HEK293 (cell line): ENCODE measurements around the gene SCN8A.

Experiments used
- CTCF ChIA-PET: fragments of 350-600 bp; formaldehyde crosslinking; extraction: SDS; loops from one replicate; lab custom pipeline; 2021; ENCODE audit warnings: antibody characterized with exemption; lab: Yijun Ruan, JAX
- POLR2A ChIA-PET: fragments of 300-600 bp; formaldehyde crosslinking; extraction: SDS; loops from one replicate; lab custom pipeline; 2020; ENCODE audit warnings: antibody characterized with exemption, inconsistent platforms; lab: Yijun Ruan, JAX
- H3K27ac ChIP-seq: fragments of 200-500 bp; sonication (Bioruptor generic); 2 replicates; pipeline ENCODE4 v1.5.1; 2014; ENCODE audit warnings: low read depth, low read length, control low read depth, inconsistent platforms; ENCODE audit errors: extremely low read depth
- H3K36me3 ChIP-seq, 2 experiments: fragments of 200-500 bp in 1 of 2; sonication (Bioruptor generic) in 1 of 2; 1 replicate in 1 of 2; 2 replicates in 1 of 2; pipeline ENCODE4 v1.5.1; 2014 to 2017; ENCODE audit warnings: inconsistent platforms in 2 of 2, low read length in 2 of 2; ENCODE audit not compliant: control insufficient read depth in 2 of 2, insufficient read depth in 1 of 2
- H3K4me1 ChIP-seq: fragments of 200-500 bp; sonication (Bioruptor generic); 2 replicates; pipeline ENCODE4 v1.5.1; 2014; ENCODE audit warnings: mild to moderate bottlenecking, low read length, inconsistent platforms; ENCODE audit not compliant: control insufficient read depth, insufficient read depth
- H3K4me3 ChIP-seq: 2 replicates; pipeline ENCODE4 v1.5.1; 2011; ENCODE audit warnings: low read depth, mild to moderate bottlenecking, control low read depth, low read length, moderate library complexity
- H3K9me3 ChIP-seq: fragments of 200-500 bp; sonication (Bioruptor generic); 2 replicates; pipeline ENCODE4 v1.5.1; 2014; ENCODE audit warnings: low read depth, low read length, inconsistent platforms; ENCODE audit not compliant: control insufficient read depth, insufficient read depth
- BCL11A ChIP-seq: fragments of 450-650 bp; formaldehyde crosslinking; IDR thresholded peaks from 2 replicates; pipeline ENCODE4 v1.5.1; 2016; ENCODE audit warnings: low read depth, missing biosample characterization, missing genetic modification characterization
- BCL6B ChIP-seq: fragments of 450-650 bp; formaldehyde crosslinking; IDR thresholded peaks from 2 replicates; pipeline ENCODE4 v1.5.1; 2017; ENCODE audit warnings: missing biosample characterization, missing genetic modification characterization
- CTCF ChIP-seq: fragments of 450-650 bp; formaldehyde crosslinking; IDR thresholded peaks from 2 replicates; pipeline ENCODE4 v1.5.1; 2016; ENCODE audit warnings: missing biosample characterization, missing genetic modification characterization
- ELK4 ChIP-seq: IDR thresholded peaks from 2 replicates; pipeline ENCODE4 v1.6.1; 2011; ENCODE audit warnings: mild to moderate bottlenecking, low read depth, low read length, borderline replicate concordance
- PRDM10 ChIP-seq: fragments of 450-650 bp; formaldehyde crosslinking; IDR thresholded peaks from 2 replicates; pipeline ENCODE4 v1.5.1; 2016; ENCODE audit warnings: missing biosample characterization, missing genetic modification characterization
- SALL2 ChIP-seq: fragments of 450-650 bp; formaldehyde crosslinking; IDR thresholded peaks from 2 replicates; pipeline ENCODE4 v1.5.0; 2017; ENCODE audit warnings: missing biosample characterization, mild to moderate bottlenecking, missing genetic modification characterization, borderline replicate concordance
- TCF7L2 ChIP-seq: IDR thresholded peaks from 2 replicates; pipeline ENCODE4 v1.6.1; 2011; ENCODE audit warnings: low read depth, mild to moderate bottlenecking, inconsistent platforms, low read length, moderate library complexity, borderline replicate concordance
- ZNF223 ChIP-seq: fragments of 450-650 bp; formaldehyde crosslinking; IDR thresholded peaks from 2 replicates; pipeline ENCODE4 v1.5.1; 2016; ENCODE audit warnings: missing biosample characterization, missing genetic modification characterization
- ZNF280D ChIP-seq: fragments of 450-650 bp; formaldehyde crosslinking; IDR thresholded peaks from 2 replicates; pipeline ENCODE4 v1.5.1; 2016; ENCODE audit warnings: missing biosample characterization, missing genetic modification characterization
- ZNF514 ChIP-seq: fragments of 450-650 bp; formaldehyde crosslinking; IDR thresholded peaks from 2 replicates; pipeline ENCODE4 v1.5.1; 2016; ENCODE audit warnings: missing biosample characterization, missing genetic modification characterization
- ZNF518A ChIP-seq: fragments of 450-650 bp; formaldehyde crosslinking; conservative IDR thresholded peaks from 2 replicates; pipeline ENCODE4 v1.5.1; 2016; ENCODE audit warnings: low read depth, missing biosample characterization, missing genetic modification characterization
- ZXDB ChIP-seq: fragments of 450-650 bp; formaldehyde crosslinking; IDR thresholded peaks from 2 replicates; pipeline ENCODE4 v1.5.1; 2016; ENCODE audit warnings: missing biosample characterization, missing genetic modification characterization
- TF ChIP-seq, protein P1 (sequence below): fragments of 450-650 bp; formaldehyde crosslinking; IDR thresholded peaks from 2 replicates; pipeline ENCODE4 v1.5.1; 2016; ENCODE audit warnings: missing biosample characterization, missing genetic modification characterization

The SCN8A gene

DNA sequence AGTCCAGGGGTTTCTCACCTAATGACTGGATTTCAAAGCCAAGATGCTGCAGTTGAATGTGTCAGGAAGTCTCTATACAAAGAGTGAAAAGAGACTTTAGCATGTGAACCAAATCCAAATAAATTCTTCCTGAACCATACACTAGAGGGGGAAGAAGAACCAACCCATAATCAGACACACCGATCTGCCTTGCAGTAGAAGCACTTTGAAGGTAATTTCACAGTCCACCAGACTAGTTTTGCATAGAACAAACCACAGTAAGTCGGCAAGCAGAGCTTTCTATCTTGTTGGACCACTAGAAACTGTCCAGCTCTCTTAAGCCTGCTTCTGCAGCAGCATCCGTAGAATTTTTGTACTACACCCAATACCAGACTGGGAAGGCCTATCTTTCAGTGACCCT is 218.2 kb downstream of the SCN8A start (continued):
- TF ChIP-seq ZNF518A (tag by site-specific recombination) (no peak), ZNF280D (tag by site-specific recombination) (no peak), ZNF223 (tag by site-specific recombination) (no peak), ZXDB (tag by site-specific recombination) (no peak)

DNA sequence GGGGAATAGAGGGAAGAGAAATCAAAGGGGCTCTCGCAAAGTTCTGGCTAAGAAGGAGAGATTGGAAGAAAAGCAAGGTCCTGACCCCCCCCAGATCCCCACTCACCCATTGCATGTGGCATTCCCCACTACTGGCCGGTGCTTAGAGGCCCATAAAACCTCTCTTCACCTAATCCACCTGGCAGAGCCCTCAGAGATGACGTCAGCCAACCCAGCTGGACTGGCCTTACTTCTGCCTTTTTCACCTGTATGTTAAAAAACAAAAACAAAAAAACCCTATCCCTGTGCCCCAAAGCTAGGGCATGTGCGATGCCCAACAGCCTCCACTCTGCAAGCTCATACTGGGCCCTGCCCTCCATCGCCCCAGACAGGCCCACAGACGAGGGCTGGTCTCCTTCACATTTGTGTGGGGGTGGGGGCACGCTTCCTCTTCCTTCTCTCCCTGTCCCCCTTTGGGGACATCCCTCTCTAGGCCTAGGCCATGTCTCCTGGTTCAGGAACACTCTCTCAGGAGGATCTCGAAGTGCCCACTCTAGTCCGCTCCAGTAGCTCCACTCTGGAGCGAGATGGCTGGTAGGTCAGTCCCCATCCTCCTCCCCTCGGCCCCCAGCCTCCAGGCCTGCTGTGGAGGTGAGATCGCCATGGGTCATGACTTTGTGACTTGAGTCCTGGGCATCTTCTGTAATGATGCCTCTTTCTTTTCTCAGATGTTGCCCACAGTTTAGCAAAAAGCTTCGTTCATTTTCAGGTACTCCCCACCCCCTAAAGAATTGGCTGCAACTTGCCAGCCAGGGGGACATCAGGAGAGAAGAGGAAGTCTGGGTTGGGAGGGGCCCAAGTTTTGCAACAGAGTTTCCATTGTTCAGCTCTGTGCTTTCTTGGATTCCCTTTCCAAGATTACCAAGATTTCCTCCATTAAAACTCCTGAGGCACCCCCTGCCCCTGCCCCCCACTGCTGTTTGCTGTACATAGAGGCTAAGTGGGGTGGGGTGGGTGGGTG is 220.5 kb downstream of the SCN8A start:
- H3K27ac ChIP-seq, result no peak overlapping the region
- no peaks in the 10 kb centered on the region for H3K9me3 ChIP-seq
- CTCF ChIA-PET, result interaction anchor here (0.5 to 1.1 kb wide), 4 partner anchors 13 to 390 kb away, joined by 3 read pairs; no protein-coding TSS in a partner anchor
- H3K4me3 ChIP-seq, result no peak overlapping the region
- H3K36me3 ChIP-seq, result no peaks in the 10 kb centered on the region
- H3K4me1 ChIP-seq, result no peaks in the 10 kb centered on the region
- POLR2A ChIA-PET, result no interaction called here
- TF ChIP-seq SALL2 (tag by site-specific recombination), result no peak
- TF ChIP-seq ZNF514 (tag by site-specific recombination), result no peak
- no peak for TF ChIP-seq CTCF
- TF ChIP-seq BCL11A (tag by site-specific recombination), result no peak
- TF ChIP-seq ELK4, result no peak
- TF ChIP-seq, protein P1, sequence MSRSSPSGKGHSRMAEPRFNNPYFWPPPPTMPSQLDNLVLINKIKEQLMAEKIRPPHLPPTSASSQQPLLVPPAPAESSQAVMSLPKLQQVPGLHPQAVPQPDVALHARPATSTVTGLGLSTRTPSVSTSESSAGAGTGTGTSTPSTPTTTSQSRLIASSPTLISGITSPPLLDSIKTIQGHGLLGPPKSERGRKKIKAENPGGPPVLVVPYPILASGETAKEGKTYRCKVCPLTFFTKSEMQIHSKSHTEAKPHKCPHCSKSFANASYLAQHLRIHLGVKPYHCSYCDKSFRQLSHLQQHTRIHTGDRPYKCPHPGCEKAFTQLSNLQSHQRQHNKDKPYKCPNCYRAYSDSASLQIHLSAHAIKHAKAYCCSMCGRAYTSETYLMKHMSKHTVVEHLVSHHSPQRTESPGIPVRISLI, result 0 out of 2 replicates have a peak, but pooled peaks have one; percentile 15
- TF ChIP-seq BCL6B (tag by site-specific recombination), result no peak
- peak; percentile 86 for TF ChIP-seq PRDM10 (tag by site-specific recombination)
- no peak for TF ChIP-seq TCF7L2
